Adipose tissue (tissue), 3 donors: ENCODE data around the gene SNRPB. TPM values are rescaled to one million over a fixed set of nuclear protein-coding genes. Genes with fewer than 3 reads are reported as not detected.

Experiments used
- H3K27ac ChIP-seq: one replicate; pipeline ENCODE4 v1.5.1; 2013; ENCODE audit warnings: low read depth, low read length
- whole genome bisulfite sequencing, 3 donors: extraction: QIAGEN DNeasy Blood & Tissue Kit; methylation state at CpG; one replicate each; pipeline ENCODE4 v1.1.7; 2013; 5-methylcytosine and 5-hydroxymethylcytosine counted together
- polyA plus RNA-seq, 3 donors: library from polyadenylated mRNA; stranded (reverse); fragments of 200-250 nt; gene quantifications; one replicate each; pipeline ENCODE4 v1.2.3, GENCODE V29; 2013
- donor health status: healthy with polysubstance abuse.
- donor health status: Bipolar disorder and iron deficiency.
- donor health status: healthy.

The SNRPB gene
- polyA plus RNA-seq, 3 donors, result 63.3 to 216 (median 151) TPM

DNA sequence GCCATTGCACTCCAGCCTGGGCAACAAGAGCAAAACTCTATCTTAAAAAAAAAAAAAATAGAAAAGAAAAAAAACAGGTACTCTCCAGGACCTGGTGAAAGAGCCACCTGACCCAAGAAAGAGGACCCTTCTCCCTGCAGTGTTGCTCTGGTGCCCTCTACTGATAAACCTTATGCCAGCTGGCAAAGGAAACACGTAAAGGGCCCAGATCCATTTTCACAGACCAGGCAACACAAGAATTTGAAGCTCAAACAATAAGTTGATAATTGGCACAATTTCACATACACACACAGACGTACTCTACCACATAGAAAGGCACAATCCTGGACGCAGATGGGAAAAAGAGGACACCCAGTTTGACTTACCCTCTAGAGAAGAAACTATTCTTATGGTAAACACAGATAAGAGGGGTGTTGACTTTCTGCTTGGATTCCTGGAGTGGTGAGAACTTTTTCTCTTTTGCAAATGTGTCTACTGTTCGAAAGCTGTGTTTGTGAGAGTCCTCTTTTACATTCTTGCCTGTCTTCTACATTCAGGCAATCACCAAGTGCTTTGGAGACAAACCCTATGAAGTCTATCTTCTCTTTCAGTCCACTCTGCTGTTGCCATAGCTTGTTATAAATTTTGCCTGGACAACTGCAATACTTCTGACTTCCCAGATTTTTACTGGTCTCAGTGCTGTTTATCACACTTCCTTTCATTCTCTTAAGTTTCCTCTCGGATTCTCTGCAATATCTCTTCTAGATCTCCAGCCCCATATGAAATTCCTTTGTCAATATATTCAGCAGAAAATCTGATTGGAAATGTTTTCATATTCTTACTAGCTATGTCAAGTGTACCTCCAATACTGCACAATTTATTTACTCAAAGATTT lies 6.4 kb upstream of the SNRPB start:
- WGBS, 3 donors, result 64 to 87% (median 83%) methylated on average over 5 of the region's 5 CpGs
- H3K27ac ChIP-seq, result no peak overlapping the region

DNA sequence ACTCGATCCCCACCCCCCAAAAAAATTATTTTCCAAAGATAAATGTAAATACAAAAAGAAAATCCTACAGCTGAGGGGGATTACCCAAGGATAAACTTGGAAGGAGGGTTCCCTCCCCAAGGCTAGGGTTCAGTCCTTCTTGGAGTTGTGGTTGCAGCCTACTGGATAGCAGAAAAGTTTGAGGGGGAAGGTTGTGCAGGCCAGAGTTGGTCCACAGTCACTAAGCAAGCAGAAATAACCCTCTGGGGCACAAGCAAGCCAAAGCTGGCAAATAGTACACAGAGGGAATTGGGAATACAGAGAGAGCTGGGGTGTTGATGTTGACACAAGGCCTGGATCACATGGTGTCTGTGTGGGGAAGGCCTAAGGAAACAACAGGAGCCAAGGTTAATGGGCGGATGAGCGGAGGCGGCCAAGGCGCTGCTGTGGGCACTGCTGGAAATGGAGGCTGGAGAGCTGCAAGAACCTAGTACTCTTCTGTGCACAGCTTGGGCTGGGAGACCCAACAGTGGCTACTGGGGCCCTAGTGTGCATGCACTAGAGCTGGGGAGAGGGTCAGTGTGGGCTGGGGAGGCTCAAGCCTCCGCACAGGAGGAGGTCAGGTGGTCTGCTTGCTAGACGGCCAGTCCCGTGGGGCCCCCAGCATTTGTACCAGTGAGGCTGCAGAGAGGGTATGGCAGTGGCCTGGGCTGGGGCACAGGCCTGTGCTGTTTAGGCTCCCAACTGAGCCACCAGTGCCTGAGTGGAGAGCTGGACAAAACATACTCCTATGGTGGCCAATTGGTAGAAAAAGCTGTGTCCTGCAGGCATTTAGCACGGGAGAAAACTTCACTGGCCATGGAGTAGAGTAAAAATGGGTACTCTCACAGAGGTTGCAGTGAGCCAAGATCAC lies 5.5 kb upstream of the SNRPB start:
- H3K27ac ChIP-seq, result no peak overlapping the region
- 93 to 99% (median 93%) methylated on average over 9 of the region's 9 CpGs for WGBS, 3 donors

DNA sequence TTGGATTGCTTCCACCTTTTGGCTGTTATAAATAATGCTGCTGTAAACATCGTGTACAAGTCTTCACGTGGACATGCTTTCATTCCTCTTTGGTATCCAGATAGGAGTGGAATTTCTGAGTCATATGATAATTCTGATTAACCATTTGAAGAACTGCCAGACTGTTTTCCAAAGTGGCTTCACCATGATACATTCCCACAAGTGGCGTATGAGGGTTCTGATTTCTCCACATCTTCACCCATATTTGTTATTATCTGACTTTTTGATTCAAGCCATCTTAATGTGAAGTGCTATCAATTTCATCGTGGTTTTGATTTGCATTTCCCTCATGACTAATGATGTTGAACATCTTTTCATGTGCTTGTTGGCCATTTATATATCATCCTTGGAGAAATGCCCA lies 2.9 kb upstream of the SNRPB start:
- no peak overlapping the region for H3K27ac ChIP-seq
- WGBS, 3 donors, result 59 to 69% (median 62%) methylated on average over 4 of the region's 4 CpGs

DNA sequence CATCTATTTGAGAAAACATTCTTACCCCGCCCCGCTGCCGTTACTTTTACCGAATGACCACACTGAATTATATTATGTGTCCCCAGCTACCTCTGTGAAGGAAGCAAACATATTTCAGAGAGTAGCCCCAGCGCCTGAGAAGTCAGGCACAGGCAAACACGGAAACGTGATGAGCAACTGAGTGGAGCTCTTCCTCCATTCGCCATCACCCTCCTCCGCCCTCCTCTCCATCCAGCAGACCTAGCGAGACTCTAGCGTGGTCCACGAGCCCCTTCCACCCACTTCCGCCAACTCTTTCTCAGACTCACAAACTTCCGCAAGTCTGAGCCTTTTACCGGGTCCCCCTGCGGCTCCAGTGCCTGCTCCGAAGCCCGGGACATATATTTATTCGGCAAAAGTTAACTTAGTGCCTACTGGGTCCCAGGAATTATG lies 582 bp downstream of the SNRPB start:
- peak overlapping the region; percentile 95 for H3K27ac ChIP-seq
- 0% methylated on average over 19 of the region's 19 CpGs for WGBS, 3 donors

DNA sequence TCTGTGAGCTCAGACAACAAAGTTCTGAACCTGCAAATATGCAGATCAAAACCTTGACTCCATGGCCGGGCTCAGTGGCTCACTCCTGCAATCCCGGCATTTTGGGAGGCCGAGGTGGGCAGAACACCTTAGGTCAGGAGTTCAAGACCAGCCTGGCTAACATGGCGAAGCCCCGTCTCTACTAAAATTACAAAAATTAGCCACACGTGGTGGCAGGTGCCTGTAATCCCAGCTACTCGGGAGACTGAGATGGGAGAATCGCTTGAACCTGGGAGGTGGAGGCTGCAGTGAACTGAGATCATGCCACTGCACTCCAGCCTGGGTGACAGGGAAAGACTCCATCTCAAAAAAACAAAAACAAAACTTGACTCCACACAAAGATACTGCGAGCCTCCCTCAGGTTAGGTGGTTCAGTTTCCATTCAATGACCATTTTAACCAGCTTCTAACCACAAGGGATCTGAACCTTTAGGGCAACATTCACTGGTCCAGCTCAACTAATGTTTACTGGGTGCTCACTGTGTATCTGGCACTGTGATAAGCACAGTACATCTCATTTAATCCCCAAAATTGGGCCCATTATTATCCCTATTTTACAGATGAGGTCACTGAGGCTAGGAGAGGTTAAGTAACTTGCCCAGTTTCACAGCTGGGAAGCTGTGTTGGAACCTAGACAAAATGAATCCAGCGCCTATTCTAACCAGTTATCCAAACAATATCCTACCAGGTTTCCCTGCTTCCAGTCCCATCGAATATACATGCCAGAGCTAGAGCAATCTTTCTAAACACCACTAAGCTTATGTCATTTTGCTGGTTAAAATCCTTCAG lies 1.8 kb downstream of the SNRPB start:
- WGBS, 3 donors, result 70 to 80% (median 78%) methylated on average over 11 of the region's 11 CpGs
- H3K27ac ChIP-seq, result no peak overlapping the region

DNA sequence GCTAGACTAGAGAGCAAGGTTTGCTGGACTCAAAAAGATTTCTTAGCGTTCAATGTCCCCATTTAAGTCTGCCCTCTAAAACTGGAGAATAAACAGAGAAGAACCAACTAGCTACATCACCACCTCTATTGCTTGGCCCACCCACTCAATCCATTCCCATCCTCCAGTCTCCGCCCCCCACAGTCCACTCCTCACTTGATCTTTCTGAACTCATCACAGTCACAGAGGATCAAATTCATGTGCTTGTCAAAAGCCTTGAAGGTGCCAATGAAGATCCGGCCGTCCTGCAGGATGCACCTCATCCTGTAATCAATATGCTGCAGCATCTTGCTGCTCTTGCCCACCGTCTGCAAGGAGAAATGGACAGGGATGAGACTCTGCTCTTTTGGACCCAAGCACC lies 3.2 kb downstream of the SNRPB start:
- H3K27ac ChIP-seq, result no peak overlapping the region
- WGBS, 3 donors, result 81 to 91% (median 86%) methylated on average over 5 of the region's 5 CpGs

DNA sequence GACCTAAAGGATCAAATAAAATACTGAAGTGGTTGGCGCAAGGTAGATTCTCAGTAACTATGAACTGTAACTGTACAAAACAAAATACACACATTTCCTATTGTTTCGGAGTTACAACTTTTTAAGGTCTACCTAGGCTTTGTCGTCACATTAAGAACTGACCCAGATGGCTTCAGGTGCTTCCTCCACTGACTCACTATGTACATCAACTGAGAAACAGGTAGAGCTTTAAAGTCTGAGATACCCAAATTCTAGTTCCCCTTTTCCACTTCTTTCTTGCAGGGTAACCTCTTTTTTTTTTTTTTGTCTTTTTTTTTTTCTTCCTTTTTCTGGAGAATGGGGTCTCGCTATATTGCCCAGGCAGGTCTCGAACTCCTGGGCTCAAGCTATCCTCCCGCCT lies 5.5 kb downstream of the SNRPB start:
- no peak overlapping the region for H3K27ac ChIP-seq
- 94 to 97% (median 95%) methylated on average over 6 of the region's 6 CpGs for WGBS, 3 donors

DNA sequence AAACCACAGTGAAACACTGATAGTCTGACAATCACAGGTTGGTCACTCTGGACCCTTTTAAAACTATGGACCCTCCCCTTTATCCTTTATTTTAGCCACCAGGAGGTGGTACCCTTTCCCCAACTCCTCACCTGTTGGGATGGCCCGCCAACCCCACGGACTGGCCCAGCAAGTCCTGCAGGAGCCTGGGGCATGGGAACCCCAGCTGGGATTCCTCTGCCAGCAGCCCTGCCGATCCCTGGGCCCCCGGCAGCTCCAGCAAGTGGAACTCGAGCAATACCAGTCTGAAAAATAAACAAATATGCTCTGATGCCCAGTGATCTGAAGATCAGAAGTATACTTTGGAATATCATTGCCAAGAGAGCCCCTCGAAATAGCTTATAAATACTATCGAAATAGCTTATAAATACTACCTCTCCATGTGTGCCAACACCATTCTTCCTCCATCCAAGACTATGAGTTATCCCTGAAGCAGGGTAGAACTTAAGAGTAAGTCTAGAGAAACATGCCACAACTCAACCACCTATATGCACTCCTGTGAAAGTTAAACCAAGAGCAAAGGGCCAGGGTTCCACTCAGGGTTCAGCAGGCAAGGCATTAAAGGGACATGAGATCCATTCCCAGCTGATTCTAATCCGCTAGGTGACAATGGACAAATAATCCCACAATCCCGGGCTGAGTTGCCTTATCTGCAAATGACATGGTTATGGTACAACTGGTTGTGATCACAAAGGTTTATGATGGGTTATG lies 6.8 kb downstream of the SNRPB start:
- no peak overlapping the region for H3K27ac ChIP-seq
- 78 to 94% (median 92%) methylated on average over 9 of the region's 9 CpGs for WGBS, 3 donors

DNA sequence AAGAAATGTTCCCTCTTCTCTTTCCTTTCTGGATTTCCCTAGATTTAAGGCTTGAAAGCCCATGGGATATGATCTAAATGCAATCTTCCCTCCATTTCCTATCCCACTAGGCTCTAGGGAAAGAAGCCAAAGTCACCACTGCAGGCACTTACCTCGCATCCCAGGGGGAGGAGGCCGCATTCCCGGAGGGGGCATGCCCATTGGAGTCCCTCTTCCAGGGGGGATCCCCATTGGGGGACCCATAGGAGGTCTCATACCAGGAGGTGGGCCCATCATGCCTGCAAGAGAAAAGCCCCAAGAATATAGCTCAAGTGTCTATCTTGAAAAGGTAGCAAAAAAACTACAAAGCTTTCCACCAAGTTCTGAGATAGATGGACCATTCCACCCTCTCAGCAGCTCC lies 8.1 kb downstream of the SNRPB start:
- H3K27ac ChIP-seq, result no peak overlapping the region
- WGBS, 3 donors, result 89 to 97% (median 91%) methylated on average over 3 of the region's 3 CpGs

DNA sequence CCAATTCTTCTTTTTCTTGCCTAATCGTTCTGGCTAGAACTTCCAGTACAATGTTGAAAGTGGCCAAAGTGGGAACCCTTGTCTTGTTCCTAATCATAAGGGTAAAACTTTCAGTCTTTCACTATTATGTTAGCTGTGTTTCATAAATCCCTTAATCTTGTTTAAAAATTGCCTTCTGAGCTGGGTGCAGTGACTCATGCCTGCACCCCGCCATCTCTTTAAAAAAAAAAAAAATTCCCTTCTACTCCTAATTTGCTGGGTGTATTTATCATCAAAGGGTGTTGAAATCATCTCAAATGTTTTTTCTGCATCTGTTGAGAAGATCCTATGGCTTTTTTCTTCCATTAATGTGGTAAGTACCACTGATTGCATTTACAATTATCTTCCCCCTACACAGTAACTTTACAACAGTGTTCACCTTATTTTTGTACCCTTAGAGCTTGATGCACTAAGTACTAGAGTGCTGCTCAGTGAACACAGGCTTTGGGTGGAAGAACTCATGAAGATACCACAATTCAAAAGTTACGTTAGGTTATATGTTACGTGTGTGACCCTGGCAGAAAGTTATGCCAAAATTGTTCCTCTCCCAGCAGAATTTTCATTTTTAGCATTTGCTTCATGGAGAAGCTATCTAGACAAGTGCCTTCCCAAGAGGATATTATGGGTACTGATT lies 9.7 kb downstream of the SNRPB start:
- 83 to 88% (median 85%) methylated on average over 4 of the region's 4 CpGs for WGBS, 3 donors
- no peak overlapping the region for H3K27ac ChIP-seq

DNA sequence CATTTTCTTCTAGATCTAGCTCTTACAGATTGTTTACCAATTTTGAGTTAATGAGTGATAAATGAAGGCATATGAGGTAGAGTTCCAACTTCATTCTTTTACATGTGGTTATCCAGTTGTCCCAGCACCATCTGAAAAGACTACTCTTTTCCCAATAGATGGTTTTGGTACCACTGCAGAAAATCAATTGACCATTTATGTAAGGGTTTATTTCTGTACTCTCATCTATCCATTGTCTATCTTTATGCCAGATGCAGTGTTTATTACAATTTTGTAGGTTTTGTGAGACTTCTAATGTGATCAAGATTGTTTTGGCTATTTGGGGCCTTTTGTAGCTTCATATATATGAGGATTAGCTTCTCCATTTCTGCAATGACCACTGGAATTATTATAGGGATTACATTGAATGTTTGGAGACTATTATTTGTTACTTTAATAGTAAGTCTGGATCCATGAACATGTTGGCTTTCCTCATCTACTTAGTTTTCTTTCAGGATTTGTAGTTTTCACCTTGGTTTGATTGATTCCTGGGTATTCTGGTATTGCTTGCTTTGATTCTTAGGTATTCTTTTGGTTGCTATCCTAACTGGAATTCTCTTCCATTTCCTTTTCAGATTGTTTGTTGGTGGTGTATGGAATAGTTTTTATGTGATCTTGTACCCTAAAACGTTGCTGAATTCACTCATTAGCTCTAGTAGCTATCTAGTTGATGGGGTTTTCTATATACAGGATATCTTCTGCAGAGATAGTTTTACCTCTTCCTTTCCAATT lies 10.4 kb downstream of the SNRPB start:
- 62 to 69% (median 64%) methylated on average over 1 of the region's 1 CpG for WGBS, 3 donors
- H3K27ac ChIP-seq, result no peak overlapping the region

DNA sequence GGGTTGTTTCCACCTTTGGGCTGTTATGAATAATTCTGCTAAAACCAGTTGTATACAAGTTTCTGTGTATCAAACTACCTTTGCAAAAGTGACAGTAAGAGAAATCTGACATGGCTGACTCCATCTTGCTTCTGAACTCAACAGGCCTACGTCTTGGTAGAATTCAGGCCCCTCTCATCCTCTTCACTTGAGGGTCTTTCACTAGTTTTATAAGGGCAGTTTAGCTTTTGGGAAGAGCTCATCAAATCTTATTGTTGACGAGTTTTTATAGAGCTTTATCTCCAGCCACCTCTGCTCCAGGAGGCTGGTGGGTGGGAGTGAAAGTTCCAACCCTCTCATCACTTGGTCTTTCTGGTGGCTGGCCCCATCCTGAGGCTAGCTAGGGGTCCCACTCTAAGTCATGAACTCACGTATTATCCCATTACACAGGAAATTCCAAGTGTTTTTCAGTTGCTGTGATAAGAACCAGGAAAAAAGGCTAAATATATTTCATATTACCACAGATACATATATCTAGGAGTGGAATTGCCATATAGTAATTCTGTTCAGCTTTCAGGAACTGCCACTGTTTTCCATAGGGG lies 11.6 kb downstream of the SNRPB start:
- 92 to 96% (median 93%) methylated on average over 3 of the region's 3 CpGs for WGBS, 3 donors
- H3K27ac ChIP-seq, result no peak overlapping the region

DNA sequence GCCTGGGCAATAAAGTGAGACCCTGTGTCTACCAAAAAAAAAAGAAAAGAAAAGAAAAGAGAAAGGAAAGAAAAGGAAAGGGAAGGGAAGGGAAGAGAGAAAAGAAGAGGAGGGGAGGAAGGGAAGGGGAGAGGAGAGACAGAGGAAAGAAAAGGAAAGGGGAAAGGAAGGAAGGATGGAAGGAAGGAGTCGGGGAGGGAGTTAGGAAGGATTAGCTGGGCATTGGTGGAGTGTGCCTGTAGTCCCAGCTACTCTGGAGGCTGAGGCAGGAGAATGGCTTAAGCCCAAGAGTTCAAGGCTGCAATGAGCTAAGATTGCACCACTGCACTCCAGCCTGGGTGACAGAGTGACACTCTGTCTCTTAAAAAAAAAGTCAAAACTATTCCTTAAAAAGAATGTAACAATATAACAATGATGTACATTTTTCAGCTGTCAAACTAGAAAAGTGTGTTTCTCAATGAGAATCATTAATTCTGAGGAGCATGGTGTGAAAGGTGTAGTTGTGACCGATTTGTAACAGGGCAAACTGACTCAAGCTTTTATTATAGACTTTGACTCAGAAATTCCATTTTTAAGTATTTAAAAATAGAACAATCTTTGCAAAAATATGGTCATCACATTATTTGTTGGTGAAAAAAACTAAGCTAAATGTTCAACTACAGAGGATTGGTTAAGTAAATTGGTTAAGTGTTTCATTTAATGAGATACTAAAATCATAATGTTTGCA lies 14.7 kb downstream of the SNRPB start:
- 64 to 89% (median 74%) methylated on average over 2 of the region's 2 CpGs for WGBS, 3 donors
- no peak overlapping the region for H3K27ac ChIP-seq

DNA sequence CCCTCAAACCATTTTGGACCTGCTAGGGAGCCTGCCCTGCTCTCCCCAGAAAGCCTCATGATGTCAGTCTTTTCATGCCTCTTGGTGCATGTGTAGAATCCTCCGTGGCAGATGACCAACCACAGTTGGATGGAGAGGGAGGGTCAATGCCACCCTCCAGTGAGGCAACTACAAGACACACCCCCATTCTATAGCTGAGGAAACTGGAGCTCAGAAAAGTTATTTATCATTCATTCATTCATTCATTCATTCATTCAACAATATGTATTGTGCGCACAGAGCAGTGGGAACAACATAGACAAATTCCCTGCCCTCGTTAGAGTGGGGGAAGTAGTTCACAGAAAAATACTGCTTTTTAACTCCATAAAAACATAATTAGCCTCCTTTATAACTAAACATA lies 16.8 kb downstream of the SNRPB start:
- no peak overlapping the region for H3K27ac ChIP-seq
- 74 to 90% (median 75%) methylated on average over 3 of the region's 3 CpGs for WGBS, 3 donors

DNA sequence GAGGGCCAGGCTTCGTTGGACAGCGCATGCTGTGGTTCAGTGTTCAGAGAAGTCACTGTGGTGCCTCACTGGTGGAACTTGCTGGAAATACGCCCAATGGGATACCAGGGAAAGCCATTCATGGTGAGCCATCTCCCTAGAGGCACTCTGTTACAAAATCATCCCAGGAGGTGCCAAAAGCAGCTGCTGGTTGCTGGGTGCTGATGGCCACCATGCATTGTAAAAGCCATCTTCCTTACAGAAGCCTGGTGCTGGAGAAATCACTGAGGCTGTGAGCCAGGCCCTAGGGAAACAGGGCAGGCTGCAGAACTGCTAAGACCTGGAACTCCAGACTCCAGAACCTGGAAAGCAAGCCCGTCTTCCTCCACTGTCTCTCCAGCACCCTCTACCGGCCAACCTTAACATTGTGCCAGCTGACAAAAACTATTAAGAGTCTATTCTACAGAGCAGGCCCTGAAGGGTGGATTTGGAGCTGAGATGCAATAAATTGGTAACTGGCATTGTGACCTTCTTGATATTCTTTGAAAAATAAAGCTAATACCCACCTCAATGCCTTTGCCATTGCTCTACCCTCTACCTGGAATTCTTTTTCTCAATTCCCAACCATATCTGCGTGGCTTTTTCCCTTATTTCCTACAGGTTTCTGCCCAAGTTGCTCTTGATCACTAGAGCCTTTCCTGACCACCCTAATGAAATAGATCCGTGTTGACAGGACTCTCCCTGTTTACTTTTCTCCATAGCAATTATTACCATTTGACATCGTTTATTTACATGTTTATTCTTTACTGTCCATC lies 18.5 kb downstream of the SNRPB start:
- H3K27ac ChIP-seq, result no peak overlapping the region
- 52 to 56% (median 54%) methylated on average over 8 of the region's 8 CpGs for WGBS, 3 donors
